Liver (tissue), 9 donors: ENCODE data around the gene MAP3K5. TPM values are rescaled to one million over a fixed set of nuclear protein-coding genes. Genes with fewer than 3 reads are reported as not detected.

ENCODE experiments used
- DNase-seq: peaks from one replicate; pipeline ENCODE4 v3.0.0-alpha.2; 2017; ENCODE audit warnings: low spot score
- H3K27ac ChIP-seq, 2 donors: one replicate each; pipeline ENCODE4 v1.7.0; 2013; ENCODE audit warnings: inconsistent platforms in 2 of 2, low read length in 2 of 2, control low read depth in 1 of 2, low read depth in 1 of 2, mild to moderate bottlenecking in 1 of 2
- H3K27me3 ChIP-seq, 4 donors: one replicate each; pipeline versions ENCODE4 v1.6.1 to v1.7.0; 2013; ENCODE audit warnings: low read length in 3 of 4, inconsistent platforms in 1 of 4, mild to moderate bottlenecking in 1 of 4, moderate library complexity in 1 of 4; ENCODE audit not compliant: control insufficient read depth in 4 of 4, insufficient read depth in 4 of 4
- H3K36me3 ChIP-seq, 4 donors: one replicate each; pipeline versions ENCODE4 v1.6.1 to v1.7.0; 2013; ENCODE audit warnings: low read length in 3 of 4, mild to moderate bottlenecking in 3 of 4, low read depth in 1 of 4, moderate library complexity in 1 of 4; ENCODE audit not compliant: control insufficient read depth in 4 of 4, insufficient read depth in 3 of 4
- H3K4me1 ChIP-seq, 4 donors: one replicate each; pipeline versions ENCODE4 v1.6.1 to v1.7.0; 2013; ENCODE audit warnings: low read length in 3 of 4, mild to moderate bottlenecking in 3 of 4, moderate library complexity in 1 of 4; ENCODE audit not compliant: control insufficient read depth in 4 of 4, insufficient read depth in 4 of 4
- H3K4me3 ChIP-seq, 3 donors: one replicate each; pipeline versions ENCODE4 v1.6.1 to v1.7.0; 2013; ENCODE audit warnings: low read length in 3 of 3, control low read depth in 1 of 3, low read depth in 1 of 3, mild to moderate bottlenecking in 1 of 3
- H3K9ac ChIP-seq, 2 donors: one replicate each; pipeline ENCODE4 v1.7.0; 2013; ENCODE audit warnings: low read length in 2 of 2, mild to moderate bottlenecking in 2 of 2, moderate library complexity in 2 of 2, control low read depth in 1 of 2, low read depth in 1 of 2
- H3K9me3 ChIP-seq, 4 donors: one replicate each; pipeline versions ENCODE4 v1.6.1 to v1.7.0; 2013; ENCODE audit warnings: low read length in 3 of 4; ENCODE audit not compliant: control insufficient read depth in 4 of 4
- ATF3 ChIP-seq: IDR thresholded peaks from 2 replicates; pipeline ENCODE4 v1.6.1; 2016; ENCODE audit warnings: antibody characterized with exemption
- CTCF ChIP-seq: fragments of 150-350 bp; IDR thresholded peaks from 2 replicates; pipeline ENCODE4 v1.5.1; 2017; ENCODE audit warnings: improper control_type of control experiment, low read depth, low read length; ENCODE audit not compliant: missing input control
- EGR1 ChIP-seq, 2 donors: IDR thresholded peaks; 2 replicates each; pipeline ENCODE4 v1.6.1; 2016 to 2018; ENCODE audit warnings: antibody characterized with exemption in 2 of 2, low read depth in 2 of 2
- FOXA2 ChIP-seq: IDR thresholded peaks from 2 replicates; pipeline ENCODE4 v1.6.1; 2016; ENCODE audit warnings: antibody characterized with exemption
- GABPA ChIP-seq, 2 donors: IDR thresholded peaks in 1 of 2; conservative IDR thresholded peaks in 1 of 2; 2 replicates each; pipeline ENCODE4 v1.6.1; 2016; ENCODE audit warnings: antibody characterized with exemption in 2 of 2, mild to moderate bottlenecking in 1 of 2, moderate library complexity in 1 of 2
- HNF4A ChIP-seq, 2 donors: conservative IDR thresholded peaks; 2 replicates each; pipeline ENCODE4 v1.6.1; 2016; ENCODE audit warnings: antibody characterized with exemption in 2 of 2, mild to moderate bottlenecking in 2 of 2
- HNF4G ChIP-seq: IDR thresholded peaks from 2 replicates; pipeline ENCODE4 v1.6.1; 2016; ENCODE audit warnings: antibody characterized with exemption
- JUND ChIP-seq, 2 donors: IDR thresholded peaks; 2 replicates each; pipeline ENCODE4 v1.6.1; 2016; ENCODE audit warnings: antibody characterized with exemption in 2 of 2
- MAX ChIP-seq: IDR thresholded peaks from 2 replicates; pipeline ENCODE4 v1.6.1; 2016; ENCODE audit warnings: antibody characterized with exemption
- NR2F2 ChIP-seq: IDR thresholded peaks from 2 replicates; pipeline ENCODE4 v1.6.1; 2016; ENCODE audit warnings: antibody characterized with exemption
- RAD21 ChIP-seq, 2 donors: IDR thresholded peaks; 2 replicates each; pipeline ENCODE4 v1.6.1; 2016; ENCODE audit warnings: antibody characterized with exemption in 2 of 2, mild to moderate bottlenecking in 2 of 2
- REST ChIP-seq: IDR thresholded peaks from 2 replicates; pipeline ENCODE4 v1.6.1; 2016; ENCODE audit warnings: antibody characterized with exemption, mild to moderate bottlenecking
- RXRA ChIP-seq, 2 donors: IDR thresholded peaks; 2 replicates each; pipeline ENCODE4 v1.6.1; 2017 to 2018; ENCODE audit warnings: antibody characterized with exemption in 2 of 2, mild to moderate bottlenecking in 1 of 2
- TAF1 ChIP-seq: conservative IDR thresholded peaks from 2 replicates; pipeline ENCODE4 v1.6.1; 2016; ENCODE audit warnings: antibody characterized with exemption, mild to moderate bottlenecking
- ZBTB33 ChIP-seq: IDR thresholded peaks from 2 replicates; pipeline ENCODE4 v1.6.1; 2016; ENCODE audit warnings: antibody characterized with exemption
- WGBS: extraction: QIAGEN DNeasy Blood & Tissue Kit; methylation state at CpG from one replicate; pipeline ENCODE4 v1.1.7; 2013; 5-methylcytosine and 5-hydroxymethylcytosine counted together
- polyA plus RNA-seq, 2 donors: library from polyadenylated mRNA; stranded (reverse) in 1 of 2; unstranded in 1 of 2; fragments of 200-250 nt in 1 of 2; fragments of >200 nt in 1 of 2; fragmentation: Nextera tagmentation in 1 of 2; extraction: Ambion mirVana in 1 of 2; gene quantifications; one replicate each; pipeline versions ENCODE4 v1.2.1 to v1.2.3, GENCODE V29; 2013 to 2015
- total RNA-seq, 2 donors: library from RNA; depleted of rRNA; stranded (reverse); fragments of >200 nt; gene quantifications; one replicate each; pipeline ENCODE4 v1.2.3, GENCODE V29; 2014
- donor health status: healthy.
- donor health status: healthy.
- donor health status: healthy.
- donor health status: healthy.
- donor health status: healthy.

The MAP3K5 gene
- total and polyA plus RNA-seq, 4 donors, result 2.9 to 18.0 (median 5.5) TPM

GRCh38 chr6:136779682-136780081, 12.6 kb downstream of the MAP3K5 start:
- Histone ChIP-seq H3K4me1 (peaks cover 0 to 4% (median under 1%) of the 10 kb centered on the region in 4 donors), H3K27ac (no peak overlapping the region), H3K9ac (no peak overlapping the region), H3K27me3 (no peaks in the 10 kb centered on the region), H3K9me3 (no peaks in the 10 kb centered on the region), H3K36me3 (no peaks in the 10 kb centered on the region), H3K4me3 (no peak overlapping the region)
- no peak for DNase-seq
- TF ChIP-seq EGR1 (IDR thresholded peaks at IDR 0.05; ENCODE audit: low read depth in 2 of 2), result no peak
- TF ChIP-seq HNF4G, result no peak
- no peak for TF ChIP-seq RAD21 (IDR thresholded peaks at IDR 0.05)
- TF ChIP-seq JUND (IDR thresholded peaks at IDR 0.05), result no peak
- no peak for TF ChIP-seq CTCF
- no peak for TF ChIP-seq RXRA (IDR thresholded peaks at IDR 0.05)
- TF ChIP-seq REST, result no peak
- no peak for TF ChIP-seq ZBTB33
- TF ChIP-seq ATF3, result no peak
- WGBS, result 75% methylated on average over 1 of the region's 1 CpG

- no peaks in the 10 kb centered on the region for H3K27me3 ChIP-seq
- peaks cover 0 to 9% (median 4%) of the 10 kb centered on the region in 4 donors for H3K4me1 ChIP-seq
- H3K9ac ChIP-seq, result no peak overlapping the region
- no peak overlapping the region for H3K4me3 ChIP-seq
- 84% methylated on average over 3 of the region's 3 CpGs for WGBS
- no peak for TF ChIP-seq TAF1
- no peak for TF ChIP-seq MAX
- TF ChIP-seq ATF3, result no peak
- TF ChIP-seq FOXA2, result no peak
- no peak for TF ChIP-seq NR2F2
- no peak for TF ChIP-seq CTCF
- TF ChIP-seq HNF4A (conservative IDR thresholded peaks at IDR 0.05), result no peak
- no peak for TF ChIP-seq HNF4G
- no peak for TF ChIP-seq REST
- TF ChIP-seq GABPA (IDR thresholded peaks at IDR 0.05 in 1 of 2, conservative IDR thresholded peaks at IDR 0.05 in 1 of 2), result no peak
- H3K27ac ChIP-seq, result no peak overlapping the region
- DNase-seq, result no peak
- H3K9me3 ChIP-seq, result no peaks in the 10 kb centered on the region
- H3K36me3 ChIP-seq, result no peaks in the 10 kb centered on the region
Measured at GRCh38 chr6:136777651-136778050, 14.6 kb downstream of the MAP3K5 start.
